GM12878 (cell line): ENCODE data around the gene PRRG4. TPM values are rescaled to one million over a fixed set of nuclear protein-coding genes. Genes with fewer than 3 reads are reported as not detected.

Experiments
- ATAC-seq: fragments of 200-7000 bp; cut with Tn5 transposase; 3 replicates; pipeline ENCODE4 v1.9.1; 2020; ENCODE audit warnings: mild to moderate bottlenecking, moderate library complexity
- BruUV-seq: library from RNA; stranded (reverse); fragments of 400-500 nt; replicated peaks from 2 replicates; lab custom pipeline; 2021; lab: Mats Ljungman, UMichigan
- CTCF ChIA-PET: fragments of 300-600 bp; sonication (Branson Sonifier 250); formaldehyde crosslinking; extraction: SDS; loops from one replicate; lab custom pipeline; 2021; ENCODE audit warnings: inconsistent platforms; lab: Yijun Ruan, JAX
- POLR2A ChIA-PET: fragments of 350-600 bp; formaldehyde crosslinking; extraction: SDS; loops from one replicate; lab custom pipeline; 2021; ENCODE audit warnings: inconsistent platforms; lab: Charles Lee
- RAD21 ChIA-PET: fragments of 300-600 bp; sonication (Branson Sonifier 250); formaldehyde crosslinking; loops from one replicate; lab custom pipeline; 2023; ENCODE audit warnings: antibody characterized with exemption; ENCODE audit not compliant: unreplicated experiment; lab: Charles Lee
- SMC1A ChIA-PET: fragments of 300-600 bp; sonication (Branson Sonifier 250); formaldehyde crosslinking; loops from one replicate; lab custom pipeline; 2023; ENCODE audit not compliant: unreplicated experiment, uncharacterized antibody; lab: Charles Lee
- DNase-seq: peaks from one replicate; pipeline ENCODE4 v3.0.0-alpha.2; 2011; ENCODE audit warnings: low read depth, low spot score
- FAIRE-seq: peaks from 3 replicates; lab custom pipeline; 2011; peaks lifted over from hg19 to GRCh38; lab: Jason Lieb, UNC
- H2AFZ ChIP-seq: 2 replicates; pipeline ENCODE4 v1.6.0; 2011; ENCODE audit warnings: low read depth, low read length, control low read depth; ENCODE audit not compliant: control insufficient read depth
- H3K27ac ChIP-seq: 2 replicates; pipeline ENCODE4 v1.5.1; 2011; ENCODE audit warnings: control low read depth; ENCODE audit not compliant: control insufficient read depth, insufficient read depth
- H3K27me3 ChIP-seq, 2 experiments: replicated peaks in 1 of 2; 2 replicates each; pipeline versions ENCODE4 v1.6.0 to v1.6.1; 2011; ENCODE audit warnings: low read length in 1 of 2; ENCODE audit not compliant: control insufficient read depth in 2 of 2, insufficient read depth in 2 of 2
- H3K36me3 ChIP-seq, 2 experiments: 2 replicates each; pipeline ENCODE4 v1.5.1; 2011; ENCODE audit warnings: low read length in 1 of 2; ENCODE audit not compliant: control insufficient read depth in 2 of 2, insufficient read depth in 2 of 2
- H3K4me1 ChIP-seq: 2 replicates; pipeline ENCODE4 v1.6.1; 2011; ENCODE audit warnings: mild to moderate bottlenecking, low read length, moderate library complexity, mixed read lengths; ENCODE audit not compliant: control insufficient read depth, insufficient read depth
- H3K4me2 ChIP-seq: 2 replicates; pipeline ENCODE4 v1.6.0; 2011; ENCODE audit warnings: control low read depth; ENCODE audit not compliant: control insufficient read depth, insufficient read depth
- H3K4me3 ChIP-seq: fragments of 200-600 bp; sonication (generic); 2 replicates; pipeline ENCODE4 v1.5.1; 2016
- H3K79me2 ChIP-seq: 2 replicates; pipeline ENCODE4 v1.6.0; 2011; ENCODE audit warnings: low read length; ENCODE audit not compliant: control insufficient read depth, insufficient read depth
- H3K9ac ChIP-seq: 2 replicates; pipeline ENCODE4 v1.8.0; 2011; ENCODE audit warnings: low read length, control low read depth, mixed read lengths; ENCODE audit not compliant: control insufficient read depth, insufficient read depth
- H3K9me3 ChIP-seq: replicated peaks from 3 replicates; pipeline ENCODE4 v1.5.1; 2011; ENCODE audit warnings: mild to moderate bottlenecking, low read length; ENCODE audit not compliant: control insufficient read depth, insufficient read depth
- H4K20me1 ChIP-seq: 2 replicates; pipeline ENCODE4 v1.6.0; 2011; ENCODE audit not compliant: control insufficient read depth, insufficient read depth
- ATF3 ChIP-seq: IDR thresholded peaks from 2 replicates; pipeline ENCODE4 v1.6.1; 2011; ENCODE audit warnings: low read depth, mild to moderate bottlenecking, low read length, moderate library complexity, borderline replicate concordance; ENCODE audit errors: extremely low read depth
- BRCA1 ChIP-seq: IDR thresholded peaks from 2 replicates; pipeline ENCODE4 v1.6.1; 2011; ENCODE audit warnings: low read depth, low read length, improper control_type of control experiment
- CBX5 ChIP-seq: sonication (generic); IDR thresholded peaks from 2 replicates; pipeline ENCODE4 v1.6.1; 2016; ENCODE audit warnings: low read depth, moderate library complexity, mild to moderate bottlenecking, inconsistent platforms
- CREM ChIP-seq: IDR thresholded peaks from 2 replicates; pipeline ENCODE4 v1.6.1; 2014; ENCODE audit warnings: antibody characterized with exemption, low read depth
- CUX1 ChIP-seq: IDR thresholded peaks from 2 replicates; pipeline ENCODE4 v1.6.1; 2012; ENCODE audit warnings: improper control_type of control experiment, low read depth, low read length; ENCODE audit not compliant: insufficient replicate concordance
- DPF2 ChIP-seq: fragments of 450-650 bp; IDR thresholded peaks from 2 replicates; pipeline ENCODE4 v1.6.1; 2017; ENCODE audit warnings: mild to moderate bottlenecking
- ETV6 ChIP-seq, 2 experiments: fragments of 450-650 bp in 1 of 2; IDR thresholded peaks in 1 of 2; conservative IDR thresholded peaks in 1 of 2; 2 replicates each; pipeline ENCODE4 v1.6.1; 2014; ENCODE audit warnings: antibody characterized with exemption in 1 of 2, borderline replicate concordance in 1 of 2, low read depth in 1 of 2, mild to moderate bottlenecking in 1 of 2, moderate library complexity in 1 of 2
- MTA2 ChIP-seq: fragments of 450-650 bp; IDR thresholded peaks from 2 replicates; pipeline ENCODE4 v1.6.1; 2016; ENCODE audit warnings: low read depth, mild to moderate bottlenecking, moderate library complexity
- PBX3 ChIP-seq: IDR thresholded peaks from 2 replicates; pipeline ENCODE4 v1.6.1; 2011; ENCODE audit warnings: mild to moderate bottlenecking, low read depth, low read length, moderate library complexity; ENCODE audit not compliant: insufficient replicate concordance
- USF1 ChIP-seq: IDR thresholded peaks from 2 replicates; pipeline ENCODE4 v1.6.1; 2011; ENCODE audit warnings: borderline replicate concordance, low read depth, mild to moderate bottlenecking, moderate library complexity, mixed read lengths, low read length; ENCODE audit not compliant: insufficient read depth; ENCODE audit errors: extremely low read length
- ZBTB40 ChIP-seq: fragments of 450-650 bp; IDR thresholded peaks from 2 replicates; pipeline ENCODE4 v1.6.1; 2016; ENCODE audit warnings: mild to moderate bottlenecking, moderate library complexity, borderline replicate concordance
- in situ Hi-C: fragments of 300-500 bp; cut with MboI; formaldehyde crosslinking; loops from 9 replicates; pipeline ENCODE4 v1.14.3; 2018; ENCODE audit warnings: mixed read lengths
- intact Hi-C: fragments of 100-400 bp; cut with micrococcal nuclease; formaldehyde crosslinking; loops from one replicate; pipeline ENCODE4 v1.14.2; 2022; ENCODE audit not compliant: unreplicated experiment
- polyA plus RNA-seq, 11 experiments: library from polyadenylated mRNA; depleted of rRNA in 4 of 11; unstranded in 6 of 11; stranded (reverse) in 5 of 11; fragments of >200 nt; fragmentation: Nextera tagmentation in 4 of 11; fragmentation: Illumina TruSeq in 1 of 11; extraction: Ambion mirVana in 4 of 11; extraction: Trizol in 1 of 11; gene quantifications; 1 replicate in 1 of 11; 2 replicates in 10 of 11; pipeline versions ENCODE4 v1.2.1 to v1.2.3, GENCODE V29; 2011 to 2016; ENCODE audit warnings: inconsistent platforms in 2 of 11, missing spikeins in 2 of 11, low read depth in 1 of 11
- total RNA-seq, 4 experiments: library from RNA; depleted of rRNA in 3 of 4; stranded (reverse); fragments of >200 nt in 3 of 4; fragmentation: Illumina TruSeq in 1 of 4; extraction: Trizol in 1 of 4; gene quantifications; 2 replicates each; pipeline versions ENCODE4 v1.2.1 to v1.2.3, GENCODE V29; 2013 to 2021

The PRRG4 gene
- total and polyA plus RNA-seq, 10 of the 15 experiments (the other 5 are each of a cell fraction or from before 2014, with no cell fraction given): 0.55 to 4.9 (median 1.9) TPM

GRCh38 chr11:32888805-32889204 is 59.1 kb downstream of the PRRG4 start:
- Histone ChIP-seq H3K36me3 (no peaks in the 10 kb centered on the region), H3K4me1 (no peaks in the 10 kb centered on the region), H3K4me3 (no peak overlapping the region), H3K27me3 (no peaks in the 10 kb centered on the region), H3K4me2 (no peak overlapping the region), H3K9ac (no peak overlapping the region), H4K20me1 (no peaks in the 10 kb centered on the region), H3K9me3 (no peaks in the 10 kb centered on the region), H2AFZ (no peak overlapping the region), H3K79me2 (peaks cover 7% of the 10 kb centered on the region), H3K27ac (no peak overlapping the region)
- POLR2A ChIA-PET: no interaction called here
- ATAC-seq (no peak), FAIRE-seq (no peak), DNase-seq (no peak)
- no TSS peak for BruUV-seq
- RAD21 ChIA-PET: no interaction called here
- in situ Hi-C loops (no loop called here), intact Hi-C loops (loop anchor here (5.0 kb wide), 1 partner anchor 173 kb away; no protein-coding TSS in a partner anchor)
- CTCF ChIA-PET: interaction anchor here (2.1 to 4.6 kb wide), 3 partner anchors 10 to 176 kb away, joined by 9 to 34 read pairs (median 9); no protein-coding TSS in a partner anchor
- SMC1A ChIA-PET: no interaction called here
- TF ChIP-seq USF1 (no peak), CBX5 (no peak), CUX1 (no peak), PBX3 (no peak), ZBTB40 (no peak), ETV6 (conservative IDR thresholded peaks at IDR 0.05 in 1 of 2, IDR thresholded peaks at IDR 0.05 in 1 of 2; ENCODE audit: borderline replicate concordance in 1 of 2, low read depth in 1 of 2) (no peak), ATF3 (no peak), DPF2 (no peak), MTA2 (no peak), CREM (no peak), BRCA1 (no peak)
